ENCODE results near the gene MCRIP1.
"Not testable (repeated sequence)": the region's sequence is repeated elsewhere in the genome, so short reads cannot be mapped to it uniquely, and the experiment has no call there.

Gene MCRIP1

DNA sequence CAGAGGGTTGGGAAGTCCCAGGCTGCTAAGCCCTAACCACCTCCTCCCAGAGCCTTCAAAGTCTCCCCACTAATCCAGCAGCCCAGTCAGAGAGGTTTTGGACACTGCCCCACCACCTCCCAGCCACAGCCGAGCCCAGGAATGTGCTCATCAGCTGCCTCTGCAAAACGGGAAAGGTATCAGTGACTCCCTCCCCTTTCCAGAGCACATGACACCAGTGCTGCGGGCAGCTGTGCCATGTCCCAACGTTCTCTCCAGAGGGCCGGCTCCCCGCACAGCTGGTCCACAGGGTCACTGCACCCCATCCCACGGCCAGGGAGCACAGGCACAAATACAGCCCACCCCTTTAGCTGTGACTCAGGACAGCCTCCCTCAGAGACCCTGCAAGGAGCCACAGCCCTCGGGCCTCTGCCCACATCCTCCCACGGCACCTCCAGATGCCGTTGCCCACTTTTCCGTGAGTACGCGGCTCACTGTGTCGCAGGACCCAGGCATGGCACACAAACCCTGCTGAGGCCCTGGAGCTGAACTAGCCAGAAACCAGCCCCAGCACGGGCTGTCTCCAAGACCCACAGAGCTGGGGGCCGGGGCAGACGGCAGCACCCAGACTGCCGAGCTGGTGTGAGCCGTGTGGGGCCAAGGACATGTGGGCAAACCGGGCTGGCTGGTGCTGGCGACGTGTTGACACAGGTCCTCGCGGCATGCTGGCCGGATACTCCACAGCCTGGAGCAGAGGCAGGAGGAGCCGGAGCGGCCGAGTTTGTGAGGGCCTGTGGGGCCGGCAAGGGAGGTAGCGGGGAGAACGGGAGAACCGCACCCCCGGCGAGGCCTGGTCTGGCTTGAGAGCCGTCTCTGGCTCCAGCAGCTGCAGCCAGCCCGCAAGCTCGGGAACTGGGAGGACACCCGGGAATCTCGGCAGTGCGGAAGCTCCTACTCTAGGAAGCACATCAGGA is 8.0 kb upstream of the MCRIP1 start:
- no peak for DNase-seq

DNA sequence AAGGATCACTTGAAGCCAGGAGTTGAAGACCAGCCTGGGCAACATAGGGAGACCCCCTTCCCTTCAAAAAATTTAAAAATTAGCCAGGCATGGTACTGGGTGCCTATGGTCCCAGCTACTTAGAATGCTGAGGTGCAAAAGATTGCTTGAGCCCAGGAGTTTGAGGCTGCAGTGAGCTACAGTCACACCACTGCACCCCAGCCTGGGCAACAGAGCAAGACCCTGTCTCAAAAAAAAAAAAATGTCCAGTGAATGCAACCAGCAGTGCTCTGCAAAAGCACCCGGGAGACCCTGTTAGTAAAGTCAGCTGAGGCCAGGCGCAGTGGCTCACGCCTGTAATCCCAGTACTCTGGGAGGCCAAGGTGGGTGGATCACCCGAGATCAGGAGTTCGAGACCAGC is 7.0 kb upstream of the MCRIP1 start:
- DNase-seq: not testable (repeated sequence)

DNA sequence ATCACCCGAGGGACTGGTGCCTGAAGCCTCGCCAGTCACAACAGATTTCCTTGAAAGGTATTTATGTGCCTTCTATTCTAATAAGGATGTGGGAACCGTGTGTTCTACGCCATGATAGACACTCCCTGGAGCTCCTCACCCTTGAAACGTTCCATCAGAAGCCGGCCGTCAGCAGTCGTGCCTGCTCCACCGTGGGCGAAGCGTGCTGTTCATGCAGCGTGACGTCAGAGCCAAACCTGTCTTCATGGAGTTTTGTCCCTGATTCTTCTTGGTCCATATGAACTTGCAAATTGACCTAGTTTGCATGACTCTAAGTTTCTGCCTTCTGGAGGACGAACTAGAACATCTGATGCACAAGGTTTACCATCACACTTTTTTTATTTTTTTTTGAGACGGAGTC is 6.2 kb upstream of the MCRIP1 start:
- no peak for DNase-seq

DNA sequence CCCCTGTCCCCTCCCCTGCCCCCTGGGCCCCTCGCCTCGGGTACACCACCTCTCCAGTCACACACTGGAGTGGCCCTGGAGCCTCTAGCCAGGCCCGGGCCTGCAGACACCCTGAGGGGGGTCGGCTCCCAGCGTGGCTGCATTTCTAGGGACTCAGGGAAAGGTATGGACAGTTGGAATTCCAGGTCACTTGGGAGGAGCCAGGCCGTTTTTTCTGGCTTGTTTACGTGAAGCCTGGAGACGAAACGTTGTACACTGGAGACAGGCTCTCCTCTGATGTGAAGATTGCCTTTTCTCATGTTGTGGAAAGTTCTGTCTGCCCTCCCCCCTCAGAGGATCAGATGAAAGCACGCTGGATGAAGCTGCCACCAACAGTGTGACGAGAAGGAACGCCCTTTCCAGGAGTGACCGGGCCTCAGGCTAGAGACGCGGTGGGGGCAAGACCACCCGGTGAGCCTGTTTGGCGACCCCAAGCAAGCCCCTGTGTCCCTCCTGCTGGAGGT is 5.7 kb upstream of the MCRIP1 start:
- no peak for DNase-seq

DNA sequence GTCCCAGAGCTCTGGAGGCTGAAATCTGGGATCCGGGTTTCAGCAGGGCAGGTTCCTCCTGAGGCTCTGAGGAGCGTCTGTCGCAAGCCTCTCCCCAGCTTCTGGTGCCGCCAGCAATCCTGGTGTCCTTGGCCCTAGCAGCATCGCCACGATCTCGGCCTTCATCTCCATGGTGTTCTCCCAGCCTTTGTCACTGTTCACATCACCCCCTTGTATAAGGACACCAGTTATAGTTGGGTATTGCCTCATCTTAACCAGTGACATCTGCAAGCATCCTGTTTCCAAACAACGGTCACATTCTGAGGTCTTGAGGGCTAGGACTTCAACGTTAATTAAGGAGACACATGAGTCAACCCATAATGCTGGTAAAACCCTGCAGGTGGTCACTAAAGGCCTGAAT is 4.5 kb upstream of the MCRIP1 start:
- no peak for DNase-seq

DNA sequence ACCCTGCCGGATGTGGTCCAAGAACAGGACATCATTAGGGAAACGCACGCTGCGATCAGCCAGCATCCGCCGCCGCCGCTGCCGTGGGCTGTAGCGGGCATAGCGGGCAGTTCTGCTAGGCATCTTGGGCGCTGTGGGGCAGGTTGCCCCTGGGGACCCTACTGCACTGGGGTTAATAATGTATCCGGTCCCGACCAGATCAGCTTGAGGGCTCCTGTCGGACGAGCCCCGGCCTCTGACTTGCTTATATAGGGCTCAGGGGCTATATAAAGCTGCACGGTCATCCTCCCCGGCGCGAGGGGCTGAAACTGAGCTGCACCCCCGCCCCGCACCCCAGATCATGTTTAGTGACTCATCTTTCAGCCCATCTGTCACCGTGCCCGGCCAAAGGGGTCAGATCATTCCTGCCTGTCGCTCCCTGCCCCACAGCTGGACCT is 1.8 kb upstream of the MCRIP1 start, which contains the start of gene PPP1R27:
Gene PPP1R27 (minus strand): TSS at position 220 of the 437 bp plus-strand sequence. CDS start 97 bp downstream, at position 123.
- DNase-seq: no peak

DNA sequence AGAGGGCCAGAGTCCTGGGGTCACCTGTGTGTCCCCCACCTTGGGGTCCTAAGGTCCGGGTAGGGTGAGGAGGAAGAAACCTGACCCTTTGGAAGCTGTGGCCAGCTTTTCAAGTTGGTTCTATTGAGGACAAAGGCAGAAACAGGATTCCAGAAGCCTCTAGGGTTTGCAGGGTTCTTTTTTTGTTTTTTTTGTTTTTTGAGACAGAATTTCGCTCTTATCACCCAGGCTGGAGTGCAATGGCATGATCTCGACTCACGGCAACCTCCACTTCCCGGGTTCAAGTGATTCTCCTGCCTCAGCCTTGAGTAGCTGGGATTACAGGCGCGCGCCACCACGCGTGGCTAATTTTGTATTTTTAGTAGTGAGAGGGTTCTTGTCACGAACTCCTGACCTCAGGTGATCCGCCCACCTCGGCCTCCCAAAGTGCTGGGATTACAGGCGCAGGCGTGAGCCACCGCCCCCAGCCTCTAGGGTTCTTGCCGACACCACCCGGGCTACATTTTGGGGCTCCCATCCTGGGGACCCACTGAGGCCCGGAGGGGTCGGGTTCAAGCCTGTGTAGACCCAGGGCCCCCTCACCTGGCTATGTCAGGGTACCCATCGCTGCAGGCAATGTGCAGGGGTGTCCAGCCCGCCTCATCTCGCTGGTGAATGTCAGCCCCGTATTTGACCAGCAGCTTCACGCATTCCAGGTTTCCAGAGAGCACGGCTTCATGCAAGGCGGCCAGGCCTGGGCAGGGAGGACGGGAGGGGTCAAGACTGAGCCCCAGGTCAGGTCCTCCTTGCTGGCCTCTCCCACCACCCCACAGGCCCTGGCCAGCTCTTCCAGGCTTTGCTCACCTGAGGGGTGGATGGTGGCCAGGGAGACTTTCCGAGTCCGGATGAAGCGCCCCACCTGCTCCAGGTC is 1.1 kb upstream of the MCRIP1 start:
- DNase-seq: no peak

DNA sequence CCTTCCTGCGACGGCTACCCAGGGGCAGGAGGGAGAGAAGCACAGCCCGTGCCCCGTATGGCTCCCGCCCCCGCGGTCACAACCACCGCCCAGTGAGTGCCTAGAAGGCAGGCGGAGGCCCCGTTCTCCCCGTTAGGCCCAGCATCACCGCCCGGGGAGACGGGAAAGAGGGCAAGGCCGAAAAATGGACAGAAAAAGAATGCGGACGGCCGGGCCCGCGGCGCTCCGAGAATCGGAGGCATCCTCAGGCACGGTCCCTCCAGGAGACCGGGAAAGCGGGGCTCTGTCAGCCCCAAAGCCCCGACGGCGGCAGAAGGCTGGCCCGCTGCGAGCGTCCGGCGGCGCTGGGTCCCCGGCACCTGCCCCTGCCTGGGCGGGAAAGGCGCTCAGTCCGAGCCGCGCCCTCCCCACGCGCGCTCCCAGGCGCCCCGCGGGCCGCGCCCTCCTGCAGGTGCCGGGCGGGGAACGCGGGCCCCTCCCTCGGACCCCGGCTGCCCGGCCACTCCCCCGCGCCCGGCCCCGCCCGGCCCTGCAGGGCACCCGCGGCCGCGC is 407 bp downstream of the MCRIP1 start:
- DNase-seq: peak; percentile 81

DNA sequence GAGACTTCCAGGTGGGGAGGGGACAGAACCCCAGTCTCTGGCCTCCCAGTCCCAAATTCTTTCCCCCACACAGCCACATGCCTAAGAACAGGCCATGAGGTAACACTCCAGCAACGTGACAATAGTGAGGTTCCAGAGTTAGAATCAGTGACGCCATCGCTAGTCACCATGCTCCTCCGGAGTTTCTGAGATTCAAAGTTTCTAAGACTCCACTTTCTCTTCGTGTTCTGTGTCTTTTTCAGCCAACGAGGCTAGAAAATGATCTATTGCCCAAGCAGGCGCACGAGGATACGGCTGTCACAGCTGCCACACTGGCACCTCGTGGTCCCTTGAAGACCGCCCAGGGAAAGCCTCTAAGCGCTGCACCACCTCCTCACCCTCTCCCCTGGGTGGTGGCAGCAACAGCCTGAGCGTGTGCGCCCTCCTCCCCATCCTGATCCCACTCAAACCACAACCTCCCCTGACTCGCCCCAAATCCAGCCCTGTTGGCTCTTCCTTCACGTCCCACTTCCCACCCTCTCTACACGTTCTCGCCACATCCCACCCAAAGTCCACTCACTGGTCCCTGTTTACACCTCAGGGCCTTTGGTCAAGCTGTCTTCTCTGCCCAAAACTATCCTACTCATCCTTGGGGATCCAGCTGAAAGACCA is 1.0 kb downstream of the MCRIP1 start:
- no peak for DNase-seq

DNA sequence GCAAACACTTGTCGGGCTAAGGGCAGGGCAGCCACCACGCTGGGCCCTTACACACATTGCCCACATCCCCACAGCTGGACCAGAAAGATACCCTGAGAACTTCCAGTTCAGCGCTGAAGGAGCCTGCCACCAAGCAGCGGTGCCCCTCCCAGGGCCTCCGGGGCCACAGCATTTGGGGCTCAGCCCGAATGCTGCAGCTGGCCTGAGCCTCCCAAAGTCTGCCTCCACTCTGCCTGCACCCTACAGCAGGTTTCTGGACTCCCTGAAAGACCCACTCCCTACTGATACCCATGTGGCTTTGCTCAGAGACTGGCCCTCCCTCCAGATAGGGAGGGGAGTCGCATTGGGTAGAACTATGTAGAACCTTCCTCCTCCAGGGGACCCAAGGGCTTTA is 1.5 kb downstream of the MCRIP1 start:
- DNase-seq: no peak

DNA sequence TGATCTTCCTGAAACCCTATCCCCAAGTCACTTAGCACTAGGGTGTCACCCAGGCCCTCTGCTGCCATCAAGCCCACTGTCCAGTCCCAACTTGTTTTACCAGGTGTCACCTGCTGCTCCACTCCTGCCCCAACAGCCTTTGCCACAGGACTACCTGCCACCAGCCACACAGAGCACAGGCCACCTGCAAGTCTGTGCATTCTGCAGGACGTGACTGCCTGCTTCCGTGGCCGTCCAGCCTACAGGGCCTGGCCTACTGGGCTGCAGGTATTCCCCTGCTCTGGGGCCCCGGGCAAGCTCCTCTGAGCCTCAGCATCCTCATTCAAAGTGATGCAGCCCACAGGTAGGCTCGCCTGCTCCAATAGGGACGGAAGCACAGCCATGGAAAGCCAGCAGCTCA is 3.2 kb downstream of the MCRIP1 start:
- no peak for DNase-seq

DNA sequence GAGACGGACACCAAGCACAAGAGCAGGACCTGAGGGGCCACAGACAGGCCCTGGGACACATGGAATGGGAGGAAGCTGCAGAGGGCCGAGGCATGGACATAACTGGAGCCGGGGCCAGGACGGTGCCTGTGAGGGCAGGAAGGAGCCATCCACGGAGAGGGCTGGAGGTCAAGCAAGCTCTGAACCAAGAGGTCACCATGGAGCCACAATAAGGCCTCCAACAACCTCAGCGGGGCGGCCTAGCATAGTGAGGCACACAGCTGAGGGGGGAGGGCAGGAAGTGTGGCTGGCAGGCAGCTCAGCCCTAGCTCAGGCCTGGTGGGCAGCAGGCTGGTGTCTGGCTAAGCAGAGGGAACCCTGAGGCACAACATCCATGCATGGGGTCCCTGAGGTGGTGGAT is 4.4 kb downstream of the MCRIP1 start:
- DNase-seq: no peak

DNA sequence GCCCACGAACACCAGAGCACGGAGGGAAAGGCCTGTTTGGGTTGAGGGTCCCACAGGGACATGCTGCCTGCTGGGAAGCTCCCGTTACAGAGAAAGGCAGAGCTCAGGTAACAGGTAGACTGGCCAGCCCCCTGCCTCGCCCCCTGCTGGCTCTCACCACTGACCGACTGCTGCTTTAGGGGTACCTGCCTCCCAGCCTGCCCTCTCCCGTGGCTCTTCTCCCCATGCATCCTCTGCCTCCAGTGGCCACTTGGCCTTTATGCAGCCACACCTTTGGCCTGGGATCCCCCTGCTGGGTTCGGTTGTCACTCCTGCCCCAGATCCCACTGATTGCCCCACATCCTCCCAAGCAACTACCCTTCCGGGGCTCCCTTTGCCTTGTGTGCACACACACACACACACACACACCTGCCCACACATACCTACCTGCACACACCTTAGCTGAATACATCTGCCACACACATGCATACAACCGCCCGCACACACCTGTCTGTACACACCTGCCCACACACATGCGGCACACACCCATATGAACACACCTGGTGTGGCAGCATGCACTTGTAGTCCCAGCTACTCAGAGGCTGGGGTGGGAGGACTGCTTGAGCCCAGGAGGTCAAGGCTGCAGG is 7.1 kb downstream of the MCRIP1 start:
- no peak for DNase-seq

DNA sequence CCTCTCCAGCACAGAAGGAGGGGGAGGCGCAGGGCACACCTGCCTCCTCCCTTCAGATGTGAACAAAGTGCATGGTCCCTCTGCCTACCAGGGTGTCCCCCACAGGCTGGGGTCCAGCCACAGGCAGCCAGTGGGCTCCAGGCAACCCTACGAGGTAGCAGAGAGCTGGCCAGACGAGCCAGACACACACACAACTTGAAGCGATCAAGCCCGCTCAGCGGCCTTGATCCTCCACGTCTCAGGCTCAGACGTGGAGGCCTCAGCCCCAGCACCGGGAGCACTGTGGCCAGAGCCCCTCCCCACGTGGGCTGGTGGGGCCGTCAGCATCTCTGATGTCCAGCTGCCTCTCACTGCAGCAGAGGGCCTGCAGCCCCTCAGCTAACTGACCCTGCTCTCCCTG is 8.5 kb downstream of the MCRIP1 start:
- DNase-seq: no peak

DNA sequence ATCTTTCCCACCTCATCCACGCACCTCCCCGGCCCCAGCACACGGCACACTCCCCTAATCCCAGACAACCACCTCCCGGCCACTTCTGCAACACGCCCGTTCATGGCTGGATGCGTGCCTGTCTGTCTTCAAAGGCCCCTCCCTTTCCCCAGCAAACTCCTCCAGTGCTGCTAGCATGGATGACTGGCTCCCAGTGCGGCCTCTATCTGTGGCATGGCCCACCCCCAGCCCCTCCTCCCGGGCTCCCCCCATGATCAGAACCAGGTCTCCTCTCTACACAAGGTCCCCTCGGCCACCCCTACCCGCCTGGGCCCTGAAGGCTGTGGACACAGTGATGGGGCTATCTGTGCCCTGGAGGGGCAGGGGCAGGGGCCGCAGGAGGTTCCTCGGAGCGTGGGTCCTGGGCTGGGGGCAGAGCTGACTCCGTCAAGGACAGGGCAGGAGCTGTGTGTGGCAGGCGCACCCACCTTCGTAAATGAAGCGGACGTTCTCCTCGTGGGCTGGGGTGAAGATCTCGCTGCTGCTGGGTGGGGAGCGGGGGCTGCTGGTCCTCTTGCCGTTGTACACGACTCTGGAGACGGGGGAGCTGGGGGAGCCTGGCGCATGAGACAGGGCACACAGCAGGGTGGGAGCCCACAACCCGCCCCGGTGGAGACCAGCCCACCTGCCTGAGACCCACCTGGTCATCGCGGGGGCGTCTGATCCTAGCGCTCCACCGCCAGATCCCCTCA is 9.1 kb downstream of the MCRIP1 start:
- no peak for DNase-seq

DNA sequence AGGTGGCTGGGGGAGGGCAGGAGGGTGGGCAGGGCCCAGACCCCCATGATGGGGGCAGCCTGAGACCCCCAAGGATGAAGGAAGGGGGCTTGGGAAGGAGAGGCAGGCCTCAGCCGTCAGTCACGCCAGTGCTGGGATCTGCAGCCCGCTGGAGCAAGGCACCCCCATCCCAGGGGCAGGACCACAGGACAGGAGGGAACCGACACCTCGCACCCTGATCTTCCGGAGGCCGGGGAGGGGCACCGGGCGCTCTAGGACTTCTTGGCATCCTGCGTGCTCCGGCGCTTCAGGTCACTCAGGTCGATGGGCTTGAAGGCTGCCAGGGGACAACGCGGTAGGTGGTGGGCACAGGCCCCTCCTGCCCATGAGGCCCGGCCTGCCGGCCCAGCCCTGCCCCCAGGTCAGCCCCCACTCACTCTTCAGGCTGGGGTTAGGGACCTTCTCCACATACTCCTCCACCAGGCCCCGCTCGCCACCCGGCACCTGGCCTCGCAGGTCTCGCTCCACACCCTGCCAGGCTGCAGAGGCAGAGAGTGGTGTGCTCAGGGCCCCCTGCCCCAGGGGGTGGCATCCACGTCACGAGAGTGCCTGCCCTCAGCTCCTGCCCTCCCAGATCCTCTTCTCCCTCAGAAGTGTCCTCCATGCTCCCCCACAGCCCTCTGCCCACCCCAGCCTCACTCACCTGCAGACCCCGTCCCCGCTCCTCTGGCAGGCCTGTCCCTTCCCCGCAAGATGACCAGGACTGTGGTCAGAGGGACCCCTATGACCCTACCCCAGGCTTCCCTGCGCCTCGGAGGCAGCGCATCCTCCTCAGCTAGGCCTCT is 9.9 kb downstream of the MCRIP1 start:
- DNase-seq: no peak

DNA sequence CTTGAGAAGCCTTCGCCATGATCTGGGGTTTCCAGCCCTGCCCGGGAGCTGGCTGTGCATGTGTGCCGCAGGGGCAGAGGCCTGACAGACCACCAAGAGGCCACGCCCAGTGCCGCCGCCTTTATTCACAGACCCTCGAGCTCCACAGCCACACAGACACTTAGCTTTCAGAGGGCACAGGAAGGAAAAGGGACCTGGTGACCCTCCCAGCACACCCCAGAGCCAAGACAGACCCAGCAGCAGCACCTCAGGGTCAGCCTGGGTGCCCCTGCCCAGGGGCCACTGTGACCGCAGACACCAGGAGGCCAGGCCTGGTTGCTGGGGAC is 10.8 kb downstream of the MCRIP1 start:
- DNase-seq: no peak

DNA sequence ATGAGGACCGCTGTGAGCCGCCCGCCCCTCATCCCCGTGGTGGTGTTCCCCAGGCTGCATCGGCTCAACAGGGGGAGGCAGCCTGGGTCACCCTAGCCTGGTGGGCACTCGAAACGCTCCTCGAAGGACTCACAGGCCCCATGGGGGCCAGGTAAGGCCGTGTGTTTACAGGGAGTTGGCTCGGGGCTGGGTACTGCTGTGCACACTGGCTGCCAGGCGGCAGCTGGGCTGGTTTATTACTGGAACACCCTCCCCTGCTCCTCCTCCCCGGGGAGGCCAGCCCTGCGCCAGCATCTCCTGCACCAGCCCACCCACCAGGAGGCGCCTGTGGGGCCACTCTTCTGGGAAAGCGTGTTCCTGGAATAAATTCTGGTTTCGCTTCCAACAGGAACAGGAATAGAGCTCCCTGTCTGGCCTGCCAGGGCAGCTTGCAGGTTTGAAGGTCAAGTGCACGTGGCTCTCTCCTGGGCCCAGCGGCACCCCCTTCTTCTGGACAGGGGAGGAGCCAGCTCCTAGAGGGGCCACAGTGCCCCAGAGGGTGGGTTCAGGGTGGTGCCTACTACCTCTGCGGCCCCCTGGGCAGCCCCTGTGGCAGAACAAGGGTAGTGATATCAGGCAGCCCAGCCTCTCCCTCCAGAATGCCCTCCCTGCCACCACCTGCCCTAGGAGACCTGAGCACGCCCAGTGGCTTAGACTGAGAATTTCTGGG is 11.3 kb downstream of the MCRIP1 start:
- peak; percentile 46 for DNase-seq

DNA sequence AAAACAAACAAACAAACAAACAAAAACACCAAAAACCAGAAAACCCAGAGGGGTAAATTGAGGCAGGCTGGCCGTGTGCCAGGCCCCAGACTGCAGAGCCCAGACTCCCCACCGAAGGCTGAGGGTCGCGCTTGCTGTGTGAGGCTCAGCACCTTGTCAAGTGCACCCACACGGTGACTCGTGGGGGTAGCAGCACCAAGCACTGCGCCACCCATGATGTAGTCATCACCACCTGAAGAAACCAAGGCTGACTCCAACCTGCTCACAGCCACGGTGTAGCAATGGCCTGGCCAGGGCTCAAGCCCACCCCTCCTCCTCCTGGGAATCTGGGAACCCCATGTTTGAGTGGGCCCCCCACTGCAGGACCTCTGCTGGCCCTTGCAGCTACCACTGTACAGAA is 11.9 kb downstream of the MCRIP1 start:
- no peak for DNase-seq

DNA sequence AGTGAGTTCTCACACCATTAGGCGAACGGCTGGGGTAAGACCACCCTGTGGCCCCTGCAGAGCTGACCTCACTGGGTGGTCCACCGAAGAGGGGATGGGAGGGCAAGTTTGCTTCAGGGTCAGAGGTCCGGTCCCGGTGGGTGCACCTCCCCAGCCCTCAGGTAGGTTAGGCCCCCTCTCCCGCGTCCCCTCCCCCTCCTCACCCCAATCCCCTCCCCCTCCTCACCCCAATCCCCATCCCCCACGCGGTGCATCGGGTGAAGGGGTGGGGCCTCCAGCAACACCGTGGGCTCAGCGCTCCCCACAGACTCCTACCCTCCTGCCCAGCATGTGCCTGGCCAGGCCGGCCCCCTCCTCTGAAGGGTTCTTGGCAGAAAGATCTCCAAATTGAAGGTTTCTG is 13.4 kb downstream of the MCRIP1 start:
- no peak for DNase-seq

All from NCI-H1048 (cell line).